Ishikawa (cell line): Measurements from ENCODE around the gene TOR4A.

Experiments used
- CEBPB ChIP-seq: IDR thresholded peaks from 2 replicates; pipeline ENCODE4 v1.6.1; 2012
- CREB1 ChIP-seq: IDR thresholded peaks from 2 replicates; pipeline ENCODE4 v1.6.1; 2012; ENCODE audit warnings: low read depth
- EGR1 ChIP-seq: IDR thresholded peaks from 2 replicates; pipeline ENCODE4 v1.6.1; 2012
- EP300 ChIP-seq: IDR thresholded peaks from 2 replicates; pipeline ENCODE4 v1.6.1; 2012; ENCODE audit warnings: borderline replicate concordance
- FOXM1 ChIP-seq: IDR thresholded peaks from 2 replicates; pipeline ENCODE4 v1.6.1; 2012; ENCODE audit warnings: low read depth, borderline replicate concordance
- NFIC ChIP-seq: IDR thresholded peaks from 2 replicates; pipeline ENCODE4 v1.6.1; 2012
- RAD21 ChIP-seq: IDR thresholded peaks from 2 replicates; pipeline ENCODE4 v1.6.1; 2012; ENCODE audit warnings: low read depth
- TAF1 ChIP-seq: IDR thresholded peaks from 2 replicates; pipeline ENCODE4 v1.6.1; 2012; ENCODE audit warnings: low read depth, mild to moderate bottlenecking
- TCF12 ChIP-seq: IDR thresholded peaks from 2 replicates; pipeline ENCODE4 v1.6.1; 2012; ENCODE audit warnings: low read depth
- TEAD4 ChIP-seq: IDR thresholded peaks from 2 replicates; pipeline ENCODE4 v1.6.1; 2012
- YY1 ChIP-seq: IDR thresholded peaks from 2 replicates; pipeline ENCODE4 v1.6.1; 2012; ENCODE audit warnings: low read depth
- ZBTB7A ChIP-seq: IDR thresholded peaks from 2 replicates; pipeline ENCODE4 v1.6.1; 2012; ENCODE audit warnings: low read depth
- TF ChIP-seq, protein P1 (sequence below): IDR thresholded peaks from 2 replicates; pipeline ENCODE4 v1.6.1; 2012
- TF ChIP-seq, protein P2 (sequence below): IDR thresholded peaks from 2 replicates; pipeline ENCODE4 v1.6.1; 2012
- TF ChIP-seq, protein P3 (sequence below): IDR thresholded peaks from 2 replicates; pipeline ENCODE4 v1.6.1; 2012; ENCODE audit warnings: low read depth, mild to moderate bottlenecking

The TOR4A gene

DNA sequence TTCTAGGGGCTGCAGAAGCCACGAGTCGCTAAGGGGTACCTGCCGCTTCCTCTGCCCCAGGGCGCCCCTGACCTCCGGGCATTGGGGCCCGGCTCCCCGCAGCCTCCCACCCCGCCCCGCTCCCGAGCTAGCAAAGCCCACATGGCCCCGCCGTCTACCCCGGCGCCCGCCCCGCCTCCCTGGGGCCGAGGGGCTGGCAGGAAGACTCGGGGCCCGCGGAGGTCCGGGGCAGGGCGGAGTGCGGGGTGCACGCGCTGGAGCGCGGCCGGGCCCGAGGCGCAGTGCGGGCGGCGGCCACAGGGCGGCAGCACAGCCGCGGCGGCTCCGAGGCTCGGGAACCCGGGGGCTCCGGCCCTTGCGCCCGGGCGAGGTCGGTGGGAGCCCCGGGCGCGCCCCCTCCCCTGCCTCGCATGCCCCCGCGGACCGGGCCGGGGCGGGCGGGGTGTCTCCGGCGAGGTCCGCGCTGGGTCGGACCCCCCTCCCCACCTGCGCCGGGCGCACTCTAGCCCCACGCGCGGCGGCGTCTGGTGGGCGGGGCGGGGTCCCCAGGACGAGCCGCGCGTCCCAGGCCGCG lies 17.8 kb downstream of the TOR4A start:
- TF ChIP-seq NFIC (no peak), ZBTB7A (peak; percentile 46; the same call in 1 of the 2 replicates), RAD21 (peak; percentile 65; the same call in 1 of the 2 replicates), CEBPB (no peak), EP300 (no peak), CREB1 (no peak), TAF1 (no peak)
- TF ChIP-seq, protein P1, sequence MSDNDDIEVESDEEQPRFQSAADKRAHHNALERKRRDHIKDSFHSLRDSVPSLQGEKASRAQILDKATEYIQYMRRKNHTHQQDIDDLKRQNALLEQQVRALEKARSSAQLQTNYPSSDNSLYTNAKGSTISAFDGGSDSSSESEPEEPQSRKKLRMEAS = peak; percentile 50; the same call in 1 of the 2 replicates

DNA sequence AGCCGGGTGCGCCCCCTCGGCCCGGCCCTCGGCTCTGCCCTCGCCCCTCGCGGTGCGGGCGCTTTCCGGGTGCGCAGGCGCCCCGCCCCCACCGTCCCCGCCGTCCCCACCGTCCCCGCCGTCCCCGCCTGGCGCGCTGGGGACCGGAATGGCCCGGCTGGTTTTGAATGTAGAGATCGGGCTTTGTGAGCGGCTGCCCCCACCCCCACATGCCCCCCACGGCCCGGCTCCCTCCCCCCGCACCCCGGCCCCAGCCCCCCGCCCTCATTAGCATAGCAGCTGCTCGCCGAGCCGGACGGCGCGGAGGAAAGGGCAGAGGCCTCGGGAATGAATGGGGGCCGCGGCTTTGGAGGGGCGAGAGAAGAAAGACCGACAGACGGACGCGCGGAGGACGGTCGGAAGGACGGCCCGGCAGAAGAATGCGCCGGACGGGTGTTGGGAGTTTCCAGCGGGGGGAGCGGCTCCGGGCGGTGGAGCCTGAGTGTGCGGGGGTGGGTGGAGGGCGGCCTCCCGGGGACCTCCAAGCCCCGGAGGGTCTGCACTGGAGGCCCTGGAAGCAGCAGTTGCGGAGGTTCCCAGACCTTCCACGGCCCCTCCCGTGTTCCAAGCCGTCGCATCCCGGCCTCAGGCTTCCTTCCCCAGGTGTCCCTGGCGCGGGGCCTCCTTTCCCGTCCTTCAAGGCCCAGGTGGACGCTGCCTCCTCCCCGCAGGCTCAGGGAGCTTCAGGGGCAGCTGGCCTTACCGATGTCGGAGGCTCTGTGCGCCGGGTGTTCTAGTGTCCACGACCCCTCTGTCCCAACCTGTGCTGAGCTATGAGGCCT lies 18.5 kb downstream of the TOR4A start:
- no peak for TF ChIP-seq TAF1
- no peak for TF ChIP-seq EP300
- no peak for TF ChIP-seq YY1
- TF ChIP-seq TEAD4 = no peak
- no peak for TF ChIP-seq RAD21
- TF ChIP-seq, protein P1 = no peak
- TF ChIP-seq EGR1 = no peak
- TF ChIP-seq ZBTB7A = no peak

- TF ChIP-seq NFIC (peak; percentile 20; the same call in 1 of the 2 replicates), FOXM1 (no peak)
Measured at GRCh38 chr9:137296670-137297664, 19.4 kb downstream of the TOR4A start.

DNA sequence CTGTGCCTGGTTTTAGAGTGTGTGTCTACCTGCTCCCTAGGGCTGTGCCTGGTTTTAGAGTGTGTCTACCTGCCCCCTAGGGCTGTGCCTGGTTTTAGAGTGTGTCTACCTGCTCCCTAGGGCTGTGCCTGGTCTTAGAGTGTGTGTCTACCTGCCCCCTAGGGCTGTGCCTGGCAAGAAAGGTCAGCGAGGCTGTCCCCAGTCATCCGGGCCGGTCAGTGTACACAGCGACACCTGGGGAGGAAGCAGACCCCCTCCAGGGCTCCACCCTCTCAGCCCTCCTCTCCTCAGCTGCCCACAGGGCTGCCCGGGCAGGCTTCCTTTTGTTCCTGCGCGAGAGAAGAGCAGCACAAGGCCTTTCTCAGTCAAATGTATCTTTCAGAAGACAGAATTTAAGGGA lies 20.4 kb downstream of the TOR4A start:
- no peak for TF ChIP-seq EP300
- no peak for TF ChIP-seq YY1
- TF ChIP-seq, protein P1 = no peak
- TF ChIP-seq FOXM1 = no peak
- TF ChIP-seq, protein P2, sequence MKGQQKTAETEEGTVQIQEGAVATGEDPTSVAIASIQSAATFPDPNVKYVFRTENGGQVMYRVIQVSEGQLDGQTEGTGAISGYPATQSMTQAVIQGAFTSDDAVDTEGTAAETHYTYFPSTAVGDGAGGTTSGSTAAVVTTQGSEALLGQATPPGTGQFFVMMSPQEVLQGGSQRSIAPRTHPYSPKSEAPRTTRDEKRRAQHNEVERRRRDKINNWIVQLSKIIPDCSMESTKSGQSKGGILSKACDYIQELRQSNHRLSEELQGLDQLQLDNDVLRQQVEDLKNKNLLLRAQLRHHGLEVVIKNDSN = no peak
- TF ChIP-seq NFIC = no peak
- TF ChIP-seq TCF12 = no peak
- TF ChIP-seq, protein P3, sequence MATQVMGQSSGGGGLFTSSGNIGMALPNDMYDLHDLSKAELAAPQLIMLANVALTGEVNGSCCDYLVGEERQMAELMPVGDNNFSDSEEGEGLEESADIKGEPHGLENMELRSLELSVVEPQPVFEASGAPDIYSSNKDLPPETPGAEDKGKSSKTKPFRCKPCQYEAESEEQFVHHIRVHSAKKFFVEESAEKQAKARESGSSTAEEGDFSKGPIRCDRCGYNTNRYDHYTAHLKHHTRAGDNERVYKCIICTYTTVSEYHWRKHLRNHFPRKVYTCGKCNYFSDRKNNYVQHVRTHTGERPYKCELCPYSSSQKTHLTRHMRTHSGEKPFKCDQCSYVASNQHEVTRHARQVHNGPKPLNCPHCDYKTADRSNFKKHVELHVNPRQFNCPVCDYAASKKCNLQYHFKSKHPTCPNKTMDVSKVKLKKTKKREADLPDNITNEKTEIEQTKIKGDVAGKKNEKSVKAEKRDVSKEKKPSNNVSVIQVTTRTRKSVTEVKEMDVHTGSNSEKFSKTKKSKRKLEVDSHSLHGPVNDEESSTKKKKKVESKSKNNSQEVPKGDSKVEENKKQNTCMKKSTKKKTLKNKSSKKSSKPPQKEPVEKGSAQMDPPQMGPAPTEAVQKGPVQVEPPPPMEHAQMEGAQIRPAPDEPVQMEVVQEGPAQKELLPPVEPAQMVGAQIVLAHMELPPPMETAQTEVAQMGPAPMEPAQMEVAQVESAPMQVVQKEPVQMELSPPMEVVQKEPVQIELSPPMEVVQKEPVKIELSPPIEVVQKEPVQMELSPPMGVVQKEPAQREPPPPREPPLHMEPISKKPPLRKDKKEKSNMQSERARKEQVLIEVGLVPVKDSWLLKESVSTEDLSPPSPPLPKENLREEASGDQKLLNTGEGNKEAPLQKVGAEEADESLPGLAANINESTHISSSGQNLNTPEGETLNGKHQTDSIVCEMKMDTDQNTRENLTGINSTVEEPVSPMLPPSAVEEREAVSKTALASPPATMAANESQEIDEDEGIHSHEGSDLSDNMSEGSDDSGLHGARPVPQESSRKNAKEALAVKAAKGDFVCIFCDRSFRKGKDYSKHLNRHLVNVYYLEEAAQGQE = no peak
- TF ChIP-seq RAD21 = no peak
- TF ChIP-seq ZBTB7A = no peak
- TF ChIP-seq TAF1 = no peak
- TF ChIP-seq CEBPB = no peak
- no peak for TF ChIP-seq CREB1
- no peak for TF ChIP-seq EGR1
- no peak for TF ChIP-seq TEAD4

- no peak for TF ChIP-seq YY1
- TF ChIP-seq TEAD4 = no peak
- no peak for TF ChIP-seq RAD21
- TF ChIP-seq EGR1 = no peak
- TF ChIP-seq, protein P1 = no peak
- no peak for TF ChIP-seq FOXM1
- TF ChIP-seq, protein P2 = no peak
- TF ChIP-seq, protein P3 = no peak
- no peak for TF ChIP-seq TCF12
- TF ChIP-seq ZBTB7A = no peak
- no peak for TF ChIP-seq NFIC
- TF ChIP-seq CEBPB = no peak
- no peak for TF ChIP-seq CREB1
- no peak for TF ChIP-seq TAF1
Measured at GRCh38 chr9:137298401-137299202, 21.1 kb downstream of the TOR4A start.
